ENCODE measurements around the gene JADE2.
A peak's percentile ranks its signal among the peaks of the same experiment; 100 is the strongest.

Gene JADE2

DNA sequence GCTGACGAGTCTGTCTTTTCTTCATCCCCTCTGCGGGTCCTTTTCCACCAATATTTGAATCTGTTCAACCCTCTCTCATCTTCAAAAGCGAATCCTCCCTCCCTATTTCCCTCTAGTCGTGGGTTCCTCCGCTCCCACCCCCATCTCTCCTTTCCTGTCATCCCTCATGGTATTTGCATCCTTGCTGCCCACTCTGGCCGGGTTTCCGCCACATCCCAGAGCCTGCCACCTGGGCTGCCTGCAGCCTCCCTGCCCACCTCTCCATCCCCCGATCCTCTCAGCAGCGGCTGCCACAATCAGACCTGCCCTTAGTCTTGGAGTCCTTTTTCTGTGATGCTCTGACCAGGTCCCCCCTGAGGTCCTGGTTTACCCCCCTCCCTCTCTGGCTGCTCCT is 44.9 kb downstream of the JADE2 start:
- DNase-seq (ENCODE audit: low spot score), result no peak

DNA sequence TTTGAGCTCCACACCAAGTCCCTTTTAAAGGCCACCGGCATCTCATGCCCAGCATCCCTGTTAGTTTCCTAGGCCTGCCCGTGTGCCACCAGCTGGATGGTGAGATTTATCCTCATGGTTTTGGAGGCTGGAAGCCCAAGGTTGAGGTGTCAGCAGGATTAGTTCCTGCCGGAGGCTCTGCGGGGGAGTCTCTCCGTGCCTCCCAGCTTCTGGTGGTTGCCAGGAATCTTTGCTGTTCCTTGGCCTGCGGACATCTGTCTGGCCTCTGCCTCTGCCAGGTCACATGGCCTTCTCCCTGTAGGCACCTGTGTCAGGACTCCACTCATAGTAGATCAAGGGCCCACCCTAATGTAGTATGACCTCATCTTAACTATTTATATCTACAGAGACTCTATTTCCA is 45.4 kb downstream of the JADE2 start:
- DNase-seq (ENCODE audit: low spot score), result no peak

DNA sequence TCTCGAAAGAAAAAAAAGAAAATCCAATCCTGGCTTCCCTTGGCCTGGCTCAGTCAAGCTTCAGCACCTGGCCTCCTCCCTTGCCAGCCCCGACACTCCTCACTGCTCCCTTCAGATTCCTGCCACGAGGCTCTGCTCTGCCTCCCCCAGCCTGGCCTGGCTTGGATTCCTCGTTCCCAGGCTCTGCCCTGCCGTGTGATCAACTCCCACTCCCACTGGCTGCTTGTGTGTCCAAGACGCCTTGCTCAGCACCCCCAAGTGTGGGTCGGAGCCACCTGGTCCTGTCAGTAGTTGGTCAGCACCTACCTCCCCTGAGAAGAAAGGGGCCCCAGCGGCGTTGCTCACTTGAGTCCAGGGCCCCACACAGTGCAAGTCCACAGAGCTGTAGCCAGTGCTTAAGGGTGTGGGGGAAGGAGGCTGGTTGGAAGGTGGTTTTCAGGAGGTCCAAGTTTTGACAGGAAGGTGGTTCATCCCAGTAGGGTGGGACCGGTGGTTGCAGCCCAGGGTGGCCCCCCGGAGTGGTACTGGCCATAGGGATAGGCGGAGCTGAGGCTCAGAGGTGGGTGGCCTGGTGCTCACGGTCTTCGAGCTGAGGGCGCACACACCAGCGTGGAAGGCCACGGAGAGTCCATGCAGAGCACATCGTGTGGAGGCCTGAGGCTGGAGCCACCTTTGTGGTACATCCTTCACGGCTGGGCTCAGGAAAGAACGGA is 46.4 kb downstream of the JADE2 start:
- no peak for DNase-seq (ENCODE audit: low spot score)

DNA sequence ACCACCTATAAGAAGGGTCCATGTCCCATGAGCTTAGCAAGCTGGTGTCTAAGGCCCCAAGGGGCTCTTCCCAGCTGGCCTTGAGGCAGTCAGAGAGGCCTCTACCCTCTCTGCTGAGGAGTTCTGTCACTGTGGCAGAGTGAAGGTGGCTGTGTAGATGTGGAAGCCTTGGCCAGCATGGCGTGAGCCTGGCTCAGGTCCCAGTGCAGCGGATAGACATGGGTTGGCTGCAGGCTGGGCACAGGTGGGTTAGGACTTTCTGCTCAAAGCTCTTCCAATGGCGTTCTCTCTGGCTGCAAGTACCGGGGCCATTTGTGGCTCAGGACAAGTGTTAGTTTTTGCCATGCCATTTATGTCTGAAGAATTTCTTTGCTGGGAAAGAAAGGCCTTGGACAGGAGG is 47.3 kb downstream of the JADE2 start:
- DNase-seq (ENCODE audit: low spot score), result no peak

DNA sequence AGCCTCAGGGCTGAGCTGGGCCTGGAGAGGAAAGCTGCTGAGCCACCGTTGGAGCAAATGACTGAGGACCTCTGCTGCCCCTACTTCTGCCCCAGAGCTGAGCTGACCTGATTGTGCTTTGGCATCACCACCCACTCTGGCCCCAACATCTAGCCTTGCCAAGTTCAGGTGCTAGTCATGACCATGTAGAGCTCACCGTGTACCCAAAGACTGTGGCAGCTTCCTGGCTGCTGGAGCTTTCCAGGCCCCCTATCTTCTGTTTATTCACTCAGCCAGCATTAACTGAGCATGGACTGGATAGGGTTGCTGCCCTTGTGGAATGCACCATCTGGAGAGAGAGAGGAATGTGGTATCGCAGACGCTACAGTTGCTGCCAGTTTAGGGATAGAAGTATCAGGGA is 49.1 kb downstream of the JADE2 start:
- no peak for DNase-seq (ENCODE audit: low spot score)

DNA sequence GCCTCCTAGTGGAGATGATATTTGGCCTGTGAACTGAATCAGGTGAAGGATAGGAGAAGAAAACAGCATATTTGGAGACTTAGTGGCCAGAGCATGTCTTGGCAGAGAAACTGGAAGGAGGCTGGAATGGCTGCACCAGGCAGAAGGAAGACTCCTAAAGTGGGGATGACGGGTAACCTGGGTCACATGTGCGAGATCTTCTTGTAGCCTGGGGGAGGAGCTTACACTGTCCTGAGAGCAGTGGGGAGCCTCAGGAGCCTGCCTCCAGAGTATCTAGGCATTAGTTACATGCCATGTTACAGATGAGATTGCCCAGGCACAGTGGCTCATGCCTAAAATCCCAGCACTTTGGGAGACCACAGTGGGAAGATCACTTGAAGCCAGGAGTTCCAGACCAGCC is 49.8 kb downstream of the JADE2 start:
- DNase-seq (ENCODE audit: low spot score), result no peak

DNA sequence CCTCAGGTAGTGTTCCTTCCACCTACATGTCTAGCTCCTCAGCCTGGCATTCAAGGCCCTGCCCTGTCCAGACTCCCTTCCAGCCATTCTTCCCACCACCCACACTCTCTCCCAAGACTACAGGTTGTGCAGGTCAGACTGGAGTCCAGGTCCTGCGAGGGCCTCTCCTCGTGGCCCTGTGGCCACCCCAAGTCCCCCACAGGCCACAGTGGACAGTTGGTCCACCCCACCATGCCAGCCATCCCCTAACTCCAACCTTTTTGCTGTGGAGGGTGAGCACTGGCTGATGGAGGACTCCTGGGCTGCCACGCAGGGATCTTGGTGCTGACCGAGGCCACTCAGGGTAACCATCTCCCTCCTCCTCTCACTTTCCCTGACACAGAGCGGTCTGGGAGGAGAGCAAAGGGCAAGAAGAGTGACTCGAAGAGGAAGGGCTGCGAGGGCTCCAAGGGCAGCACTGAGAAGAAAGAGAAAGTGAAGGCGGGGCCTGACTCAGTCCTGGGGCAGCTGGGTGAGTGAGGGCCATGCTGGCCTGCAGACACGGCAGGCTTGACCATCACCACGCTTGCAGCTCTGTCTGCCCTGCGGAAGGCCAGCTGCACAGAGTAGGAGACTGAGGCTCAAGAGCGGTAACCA is 51.0 kb downstream of the JADE2 start:
- no peak for DNase-seq (ENCODE audit: low spot score)

DNA sequence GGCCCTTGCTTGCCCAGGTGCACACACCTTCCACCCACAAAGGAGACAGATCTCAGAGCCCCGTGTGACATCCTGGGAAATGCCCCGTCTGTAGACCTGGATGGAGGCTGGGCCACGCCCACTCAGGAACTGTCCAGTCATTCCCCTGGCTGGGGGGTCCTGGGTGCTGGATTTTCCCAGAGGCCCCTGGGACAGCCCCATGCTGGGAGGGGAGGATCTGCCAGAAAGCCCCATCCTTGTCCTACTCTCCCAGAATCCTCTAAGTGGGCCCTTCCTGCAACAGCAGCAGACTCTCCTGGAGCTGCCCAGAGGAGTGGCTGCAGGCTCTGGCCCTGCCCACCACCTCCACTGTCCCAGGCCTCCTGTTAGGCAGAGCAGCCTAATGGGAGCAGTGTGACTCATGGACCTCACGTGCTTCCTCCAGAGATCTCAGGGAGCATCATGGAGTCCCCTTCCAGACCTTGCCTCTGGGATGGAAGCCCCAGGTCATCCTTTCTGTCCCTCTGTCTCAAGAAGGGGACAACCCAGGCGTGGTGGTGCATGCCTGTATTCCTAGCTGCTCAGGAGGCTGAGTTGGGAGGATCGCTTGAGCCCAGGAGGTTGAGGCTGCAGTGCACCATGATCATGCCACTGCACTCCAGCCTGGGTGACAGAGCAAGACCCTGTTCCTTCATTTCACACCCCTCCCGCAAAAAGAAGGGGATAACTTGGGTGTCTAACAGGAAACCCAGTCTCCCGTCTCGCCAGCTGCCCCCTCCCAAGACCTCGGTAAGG is 51.7 kb downstream of the JADE2 start:
- DNase-seq (ENCODE audit: low spot score), result no peak

DNA sequence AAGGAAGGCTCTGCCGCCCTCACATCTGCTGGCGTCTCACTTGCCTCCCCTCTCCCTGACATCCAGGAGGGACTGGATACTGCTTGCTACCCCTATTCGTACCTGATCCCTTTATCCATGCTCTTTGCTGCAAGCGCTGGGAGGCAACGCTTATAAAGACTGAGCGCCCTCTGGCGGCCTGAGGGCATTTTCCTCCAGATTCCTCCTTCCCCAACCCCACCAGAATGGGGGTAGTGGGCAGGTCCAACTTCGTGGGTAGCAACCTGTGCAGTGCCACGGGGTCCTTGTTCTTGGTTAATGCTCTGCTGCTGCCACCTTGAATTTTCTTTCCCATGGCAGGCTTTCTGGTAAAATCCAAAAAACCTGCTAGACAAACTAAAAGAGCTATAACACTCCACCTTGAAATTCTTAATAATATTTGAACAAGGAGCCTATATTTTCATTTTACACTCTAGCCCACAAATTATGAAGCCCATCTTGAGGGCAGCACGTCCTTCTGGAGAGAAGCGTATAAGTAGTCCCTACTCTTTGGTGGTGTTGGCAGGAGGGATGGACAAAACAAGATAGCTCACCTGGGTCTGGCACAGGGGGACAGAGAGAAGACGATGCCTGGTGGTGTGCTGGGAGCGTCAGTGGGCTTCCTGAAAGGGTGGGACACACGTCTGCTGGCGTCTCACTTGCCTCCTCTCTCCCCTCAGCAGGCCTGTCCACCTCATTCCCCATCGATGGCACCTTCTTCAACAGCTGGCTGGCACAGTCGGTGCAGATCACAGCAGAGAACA is 52.5 kb downstream of the JADE2 start:
- peak; percentile 79 for DNase-seq (ENCODE audit: low spot score)

DNA sequence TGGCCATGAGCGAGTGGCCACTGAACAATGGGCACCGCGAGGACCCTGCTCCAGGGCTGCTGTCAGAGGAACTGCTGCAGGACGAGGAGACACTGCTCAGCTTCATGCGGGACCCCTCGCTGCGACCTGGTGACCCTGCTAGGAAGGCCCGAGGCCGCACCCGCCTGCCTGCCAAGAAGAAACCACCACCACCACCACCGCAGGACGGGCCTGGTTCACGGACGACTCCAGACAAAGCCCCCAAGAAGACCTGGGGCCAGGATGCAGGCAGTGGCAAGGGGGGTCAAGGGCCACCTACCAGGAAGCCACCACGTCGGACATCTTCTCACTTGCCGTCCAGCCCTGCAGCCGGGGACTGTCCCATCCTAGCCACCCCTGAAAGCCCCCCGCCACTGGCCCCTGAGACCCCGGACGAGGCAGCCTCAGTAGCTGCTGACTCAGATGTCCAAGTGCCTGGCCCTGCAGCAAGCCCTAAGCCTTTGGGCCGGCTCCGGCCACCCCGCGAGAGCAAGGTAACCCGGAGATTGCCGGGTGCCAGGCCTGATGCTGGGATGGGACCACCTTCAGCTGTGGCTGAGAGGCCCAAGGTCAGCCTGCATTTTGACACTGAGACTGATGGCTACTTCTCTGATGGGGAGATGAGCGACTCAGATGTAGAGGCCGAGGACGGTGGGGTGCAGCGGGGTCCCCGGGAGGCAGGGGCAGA is 53.3 kb downstream of the JADE2 start:
- DNase-seq (ENCODE audit: low spot score), result no peak

DNA sequence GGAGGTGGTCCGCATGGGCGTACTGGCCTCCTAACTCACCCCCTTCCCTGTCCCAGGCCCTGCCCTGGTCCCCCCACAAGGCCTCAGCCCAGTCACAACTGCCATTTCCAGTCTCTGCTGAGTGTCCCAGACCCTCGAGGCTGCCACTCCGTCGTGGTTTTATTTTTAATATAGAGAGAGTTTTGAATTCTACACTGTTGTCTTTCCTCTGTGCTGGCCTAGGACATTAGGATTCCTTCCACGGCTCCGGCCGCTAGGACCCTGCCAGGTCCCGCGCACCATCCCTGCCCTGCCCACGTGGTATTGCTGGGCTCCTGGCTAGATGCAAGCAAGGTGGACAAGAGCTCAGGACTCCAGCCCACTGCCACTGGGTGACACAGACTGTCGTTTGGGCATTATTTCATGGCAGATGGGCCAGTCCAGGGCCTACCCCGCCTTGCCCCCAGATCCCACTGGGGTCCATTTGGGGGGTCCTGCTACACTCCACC is 53.9 kb downstream of the JADE2 start:
- no peak for DNase-seq (ENCODE audit: low spot score)

DNA sequence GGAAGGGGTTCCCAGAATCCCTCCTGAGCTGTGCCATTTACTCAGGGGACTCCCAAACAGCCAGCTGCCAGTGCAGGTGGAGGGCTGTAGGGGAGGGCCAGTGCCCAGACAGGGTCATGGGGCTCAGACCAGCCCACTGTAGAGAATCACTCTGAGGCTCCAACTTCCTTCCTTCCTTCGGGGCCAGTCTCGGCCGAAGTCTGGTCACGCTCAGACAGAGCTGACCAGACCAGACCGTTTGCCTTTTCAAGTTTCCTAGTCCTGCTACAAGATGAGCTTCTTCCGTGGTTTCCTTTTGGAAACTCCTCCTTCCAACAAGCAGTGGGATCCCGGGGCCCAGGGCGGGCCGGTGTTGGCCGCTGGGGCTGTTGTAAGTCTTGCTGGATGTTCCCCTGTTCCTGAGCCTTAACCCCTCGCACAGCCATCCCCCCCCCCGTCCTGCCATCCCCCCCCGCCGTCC is 54.6 kb downstream of the JADE2 start:
- no peak for DNase-seq (ENCODE audit: low spot score)

DNA sequence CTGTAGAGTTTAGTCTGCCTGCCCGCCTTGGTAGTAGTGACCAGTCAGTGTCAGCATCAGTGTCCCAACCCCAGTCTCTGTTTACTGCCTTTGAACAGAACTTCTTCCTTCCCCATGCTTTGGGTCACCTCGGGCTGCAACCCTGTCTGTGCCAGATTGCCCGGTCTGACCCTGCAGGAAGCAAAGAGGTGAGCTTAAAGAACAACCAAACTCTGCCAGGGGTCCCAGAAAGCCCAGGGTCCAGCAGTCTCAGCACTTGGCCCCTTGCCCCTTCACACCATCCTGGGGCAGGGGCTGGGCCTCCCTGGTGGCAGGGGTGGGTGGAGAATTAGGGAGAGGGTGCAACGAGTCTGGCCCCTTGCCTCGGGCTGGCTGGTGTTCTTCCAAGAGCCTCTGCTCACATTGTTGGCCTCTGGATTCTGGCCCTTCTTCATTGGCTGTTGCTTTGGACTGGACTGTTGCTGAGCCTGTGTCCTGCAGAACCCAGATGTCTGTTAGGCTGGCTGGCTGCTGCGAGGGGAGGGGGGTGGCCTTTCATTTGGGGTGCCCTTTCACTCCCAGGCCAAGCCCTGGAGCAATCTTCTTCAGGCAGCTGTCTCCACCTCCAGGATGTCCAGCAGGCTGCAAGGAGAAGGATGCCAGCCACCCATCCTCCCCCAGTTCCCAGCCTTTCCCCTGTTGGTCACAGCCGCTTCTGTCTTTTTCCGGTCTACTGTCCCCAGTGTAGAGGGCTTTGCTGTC is 55.9 kb downstream of the JADE2 start:
- no peak for DNase-seq (ENCODE audit: low spot score)

DNA sequence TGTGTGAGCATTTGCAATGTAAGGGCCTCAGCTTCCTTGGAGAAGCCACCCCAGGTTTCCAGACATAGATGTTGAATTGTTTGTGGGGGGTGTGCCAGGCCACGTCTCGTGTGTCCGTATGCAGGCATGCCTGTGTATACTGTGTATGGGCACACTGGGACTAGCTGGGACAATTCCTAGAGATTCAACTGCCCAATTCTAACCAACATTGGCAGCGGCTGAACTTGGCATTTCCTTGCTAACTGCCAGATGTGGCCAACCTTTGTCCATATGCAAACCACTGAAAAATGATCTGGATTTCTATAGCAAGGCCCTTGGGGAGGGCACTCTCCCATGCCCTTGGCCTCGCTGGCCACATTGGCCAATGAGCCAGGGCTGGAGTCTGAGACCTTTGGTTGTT is 56.8 kb downstream of the JADE2 start:
- DNase-seq (ENCODE audit: low spot score), result no peak

DNA sequence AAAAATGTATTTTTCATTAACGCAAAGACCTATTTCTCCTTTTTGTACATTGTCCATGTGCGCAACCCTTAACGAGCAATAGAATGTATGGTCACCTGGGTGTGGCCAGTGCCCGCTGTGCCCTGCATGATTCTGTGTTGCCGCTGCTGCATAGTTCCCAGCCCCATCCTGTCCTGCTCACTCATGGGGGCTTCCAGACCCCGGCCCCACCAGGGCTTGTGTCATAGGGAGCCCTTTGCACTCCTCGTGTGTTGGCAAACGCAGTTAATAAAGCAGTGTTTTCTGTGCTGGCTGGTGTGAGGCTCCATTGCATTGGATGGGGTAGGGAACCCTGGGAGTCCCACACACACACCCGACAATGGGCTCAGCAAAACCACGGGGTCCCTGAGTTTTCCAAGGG is 57.5 kb downstream of the JADE2 start:
- DNase-seq (ENCODE audit: low spot score), result no peak

DNA sequence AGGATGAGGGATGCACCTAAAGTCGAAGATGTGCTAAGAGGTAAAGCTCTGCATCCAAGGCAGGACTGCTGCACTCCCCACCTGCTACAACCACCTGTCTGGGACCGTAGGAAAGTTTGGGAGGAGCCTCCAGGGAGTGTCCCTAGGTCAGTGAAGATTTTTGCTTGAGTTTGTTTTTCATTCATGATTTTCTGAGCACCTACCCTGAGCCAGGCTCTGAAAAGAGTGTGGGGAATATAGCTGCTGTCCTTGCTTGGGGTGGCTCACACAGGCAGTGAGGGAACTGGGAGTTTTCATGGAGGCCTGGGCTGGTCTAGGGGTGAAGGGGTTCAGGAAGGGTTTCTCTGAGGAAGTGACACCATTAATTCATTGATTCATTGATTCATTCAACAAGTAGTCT is 58.3 kb downstream of the JADE2 start:
- no peak for DNase-seq (ENCODE audit: low spot score)

DNA sequence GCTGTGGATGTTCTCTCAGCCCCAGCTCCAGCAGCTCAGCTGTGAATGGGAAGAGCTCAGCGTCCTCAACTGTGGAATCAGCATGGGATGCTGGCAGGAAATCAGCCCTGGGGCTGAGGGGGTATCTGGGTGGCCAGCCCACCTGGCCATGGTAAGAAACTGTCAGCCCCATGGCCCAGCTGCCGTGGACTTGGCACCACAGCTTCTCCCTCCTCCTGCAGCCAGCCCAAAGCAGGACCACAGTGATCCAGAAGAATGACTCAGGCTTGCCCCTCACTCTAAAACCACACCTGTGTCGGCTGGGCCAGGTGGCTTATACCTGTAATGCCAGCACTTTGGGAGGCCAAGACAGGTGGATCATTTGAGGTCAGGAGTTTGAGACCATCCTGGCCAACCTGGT is 59.2 kb downstream of the JADE2 start:
- no peak for DNase-seq (ENCODE audit: low spot score)

DNA sequence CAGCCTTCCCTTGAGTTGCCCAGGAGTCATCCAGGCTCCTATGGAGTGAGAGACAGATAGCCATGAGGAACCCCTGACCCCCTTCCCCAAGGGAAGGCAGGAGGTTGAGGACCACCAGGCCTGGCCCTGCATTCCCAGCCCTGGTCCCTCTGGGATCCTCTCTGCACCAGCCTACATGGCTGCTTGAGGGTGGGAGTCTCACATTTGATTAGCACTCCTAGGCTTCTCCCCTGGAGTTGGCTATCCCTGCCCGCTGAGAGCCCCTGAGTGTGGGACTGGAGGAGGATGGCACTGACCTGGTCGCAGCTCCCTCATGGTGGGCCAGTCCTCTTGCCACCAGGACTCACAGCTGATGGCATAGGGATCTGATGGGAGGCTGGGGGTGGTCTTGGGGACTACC is 60.5 kb downstream of the JADE2 start:
- DNase-seq (ENCODE audit: low spot score), result no peak

DNA sequence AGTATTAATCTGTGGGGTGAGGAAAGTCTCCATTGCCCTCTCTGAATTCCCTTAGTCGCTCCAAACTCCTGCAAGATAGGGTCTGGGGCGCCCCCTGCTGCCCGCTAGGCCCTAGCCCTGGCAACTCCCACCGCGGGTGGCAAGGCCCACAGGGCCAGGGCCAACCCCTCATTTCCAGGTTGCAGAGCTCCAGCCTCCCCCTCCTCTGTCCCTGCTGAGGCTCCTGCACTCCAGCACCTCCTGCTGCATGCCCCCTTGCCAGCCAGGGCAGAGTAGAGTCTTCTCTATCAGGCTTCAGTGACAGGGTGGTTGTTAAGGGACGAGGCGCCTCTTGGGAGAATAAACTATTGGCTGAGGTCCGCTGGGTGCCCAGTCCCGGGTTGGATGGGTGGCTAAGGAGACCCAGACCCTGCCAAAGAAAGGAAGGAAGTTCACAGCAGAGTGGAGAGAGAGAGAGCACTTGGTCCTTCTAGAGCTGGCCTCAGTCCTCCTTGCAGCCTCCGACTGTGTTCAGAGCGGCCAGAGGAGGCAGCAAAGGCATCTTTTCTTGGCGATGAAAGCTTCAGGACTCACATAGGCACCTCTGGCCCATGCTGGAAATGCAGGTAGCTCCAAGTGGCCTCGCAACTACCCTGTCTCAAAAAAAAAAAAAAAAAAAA is 61.5 kb downstream of the JADE2 start:
- peak; percentile 83 for DNase-seq (ENCODE audit: low spot score)

DNA sequence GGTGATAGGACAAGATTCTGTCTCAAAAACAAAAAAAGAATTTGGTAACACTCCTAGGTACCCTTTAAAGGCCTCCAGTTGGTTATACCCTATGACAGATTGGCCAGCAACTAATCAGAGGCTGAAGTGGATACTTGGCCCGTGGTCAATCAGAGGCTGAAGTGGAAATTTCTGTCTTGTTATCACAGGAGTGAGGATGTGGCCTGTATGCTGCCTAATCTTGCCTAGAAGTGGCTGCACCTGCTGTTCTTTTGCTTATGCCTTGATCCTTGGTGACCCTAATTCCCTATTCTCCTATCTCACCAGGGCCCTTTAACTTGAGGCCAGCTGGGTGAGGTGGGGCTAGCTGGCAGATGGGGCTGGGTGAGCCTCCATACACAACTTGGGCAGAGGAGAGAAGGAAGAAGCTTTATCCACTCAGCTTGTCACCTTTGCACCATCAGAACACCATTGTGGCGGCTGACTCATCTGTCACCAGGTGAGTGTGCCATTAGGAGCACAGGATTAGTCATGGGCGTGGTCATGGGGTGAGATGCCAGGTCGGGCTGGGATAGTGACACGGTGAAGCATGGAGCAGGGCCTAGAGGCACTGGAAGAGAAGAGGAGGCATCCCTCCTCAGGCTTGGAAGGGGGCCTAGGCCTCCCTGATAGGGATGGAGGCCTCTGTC is 65.7 kb downstream of the JADE2 start:
- DNase-seq (ENCODE audit: low spot score), result no peak
